ENCODE measurements around the gene HPS5. TPM values are rescaled to one million over a fixed set of nuclear protein-coding genes. Genes with fewer than 3 reads are reported as not detected.

HPS5 gene
- total and polyA plus RNA-seq, 2 donors (not counting 3 experiments of a cell fraction or from before 2014, with no cell fraction given), result 4.7 to 14.1 TPM

- no TSS peak for BruUV-seq (replicated peaks)
- H3K4me1 ChIP-seq (ENCODE audit: control insufficient read depth, extremely low read depth, insufficient read depth, low read length), result no peaks in the 10 kb centered on the region
- no peak overlapping the region for H3K27ac ChIP-seq (ENCODE audit: insufficient read depth, low read depth, low read length)
- no peaks in the 10 kb centered on the region for H4K20me1 ChIP-seq (replicated peaks; ENCODE audit: control insufficient read depth, extremely low read depth, insufficient read depth, low read length)
- intact Hi-C loops (cut with micrococcal nuclease) (no loop called here), dilution Hi-C loops (cut with MboI; ENCODE audit: extremely low pct_ligation_motif_present, low sequenced_read_pairs) (no loop called here)
- no peak overlapping the region for H3K4me3 ChIP-seq (replicated peaks in 1 of 3; ENCODE audit: insufficient read depth in 1 of 3, low read depth in 1 of 3, low read length in 3 of 3)
- POLR2A ChIA-PET, result no interaction called here
- no peaks in the 10 kb centered on the region for H3K9me1 ChIP-seq (replicated peaks; ENCODE audit: control insufficient read depth, extremely low read depth, insufficient read depth, low read length)
- no peak overlapping the region for H3K9ac ChIP-seq (replicated peaks; ENCODE audit: extremely low read depth, insufficient read depth, low read length)
- FAIRE-seq, result no peak
- TF ChIP-seq POLR2AphosphoS5 (IDR thresholded peaks at IDR 0.05; ENCODE audit: insufficient read depth, low read depth, low read length) (no peak), CTCF (IDR thresholded peaks at IDR 0.05; ENCODE audit: extremely low read depth in 1 of 2, insufficient read depth in 1 of 2, low read depth in 1 of 2, low read length in 2 of 2) (no peak), POLR2A (IDR thresholded peaks at IDR 0.05; ENCODE audit: low read depth, low read length) (no peak), MYC (IDR thresholded peaks at IDR 0.05; ENCODE audit: low read depth, low read length) (no peak), GATA2 (IDR thresholded peaks at IDR 0.05; ENCODE audit: insufficient read depth, insufficient read length, low read depth, low read length) (no peak), EZH2 (IDR thresholded peaks at IDR 0.05; ENCODE audit: borderline replicate concordance, low read depth, low read length, severe bottlenecking) (no peak), FOS (IDR thresholded peaks at IDR 0.05; ENCODE audit: borderline replicate concordance, insufficient read depth, low read length) (no peak), MAX (IDR thresholded peaks at IDR 0.05; ENCODE audit: insufficient read depth, insufficient read length) (no peak)
- no peaks in the 10 kb centered on the region for H3K27me3 ChIP-seq (ENCODE audit: control insufficient read depth in 2 of 2, insufficient read depth in 2 of 2, low read length in 2 of 2)
- CTCF ChIA-PET, result interaction anchor here (1.5 kb wide), 1 partner anchor 14 kb away, joined by 5 read pairs; no protein-coding TSS in a partner anchor
- H3K4me2 ChIP-seq (ENCODE audit: insufficient read depth, low read length), result no peak overlapping the region
- DNase-seq (ENCODE audit: low read depth, low spot score), result no peak
- H3K9me3 ChIP-seq (replicated peaks; ENCODE audit: control insufficient read depth, insufficient read depth, low read length), result no peaks in the 10 kb centered on the region
- H3K79me2 ChIP-seq (ENCODE audit: control insufficient read depth, insufficient read depth, low read length), result no peaks in the 10 kb centered on the region
- H3K36me3 ChIP-seq (ENCODE audit: control insufficient read depth in 2 of 2, extremely low read depth in 1 of 2, insufficient read depth in 2 of 2, low read length in 2 of 2), result no peaks in the 10 kb centered on the region
- no peak overlapping the region for H2AFZ ChIP-seq (ENCODE audit: low read depth, low read length)
These were observed 92.4 kb downstream of the HPS5 start for GRCh38 chr11:18229501-18229900.

Small RNA genes lying within 50 kb of the gene (small RNA-seq; reads per million reads assigned to genes)
- gene RNA5SP333 (ENCODE audit: insufficient read depth, insufficient read length, low read depth, low replicate concordance), result not detected
- not detected for gene RNA5SP334 (ENCODE audit: insufficient read depth, insufficient read length, low read depth, low replicate concordance)

Other genes with a start within 250 kb of the HPS5 start
- 22.1 and 24.2 TPM in 2 replicates for gene SAAL1, start 216.1 kb downstream of the HPS5 start, total RNA-seq
- 8.0 and 9.5 TPM in 2 replicates for gene SAAL1, start 216.1 kb downstream of the HPS5 start, polyA plus RNA-seq
- gene MRGPRX3, start 189.6 kb downstream of the HPS5 start, total RNA-seq, result not detected in 2 replicates
- not detected in 2 replicates for gene MRGPRX3, start 189.6 kb downstream of the HPS5 start, polyA plus RNA-seq
- gene MRGPRX4, start 149.3 kb downstream of the HPS5 start, total RNA-seq, result not detected in 2 replicates
- not detected in 2 replicates for gene MRGPRX4, start 149.3 kb downstream of the HPS5 start, polyA plus RNA-seq
- not detected in 2 replicates for gene SAA4, start 85.3 kb downstream of the HPS5 start, total RNA-seq
- gene SAA4, start 85.3 kb downstream of the HPS5 start, polyA plus RNA-seq, result not detected in 2 replicates
- gene SAA2, start 73.5 kb downstream of the HPS5 start, total RNA-seq, result not detected in 2 replicates
- not detected in 2 replicates for gene SAA2, start 73.5 kb downstream of the HPS5 start, polyA plus RNA-seq
- gene SAA1, start 55.9 kb downstream of the HPS5 start, total RNA-seq, result not detected in 2 replicates
- gene SAA1, start 55.9 kb downstream of the HPS5 start, polyA plus RNA-seq, result not detected in 2 replicates
- 44.4 and 47.7 TPM in 2 replicates for gene GTF2H1, start 427 bp upstream of the HPS5 start, total RNA-seq
- gene GTF2H1, start 427 bp upstream of the HPS5 start, polyA plus RNA-seq, result 14.2 and 15.7 TPM in 2 replicates
- 477 and 537 TPM in 2 replicates for gene LDHA, start 72.4 kb upstream of the HPS5 start, total RNA-seq
- 201 and 265 TPM in 2 replicates for gene LDHA, start 72.4 kb upstream of the HPS5 start, polyA plus RNA-seq
- gene LDHC, start 90.2 kb upstream of the HPS5 start, total RNA-seq, result not detected in 2 replicates
- not detected in 2 replicates for gene LDHC, start 90.2 kb upstream of the HPS5 start, polyA plus RNA-seq
- gene LDHAL6A, start 133.7 kb upstream of the HPS5 start, total RNA-seq, result not detected in 2 replicates
- gene LDHAL6A, start 133.7 kb upstream of the HPS5 start, polyA plus RNA-seq, result not detected in 2 replicates
- gene TSG101, start 204.8 kb upstream of the HPS5 start, total RNA-seq, result 41.3 and 45.5 TPM in 2 replicates
- 160 and 163 TPM in 2 replicates for gene TSG101, start 204.8 kb upstream of the HPS5 start, polyA plus RNA-seq

Measured in endothelial cell of umbilical vein (primary cell).